ENCODE results near the gene DTX3.

DTX3 gene

GRCh38 chr12:57574795-57575194, 29.8 kb upstream of the DTX3 start:
- DNase-seq, result no peak
- H4K20me1 ChIP-seq (ENCODE audit: insufficient read depth, low read length), result no peaks in the 10 kb centered on the region
- H3K79me2 ChIP-seq (ENCODE audit: insufficient read depth, low read length), result no peaks in the 10 kb centered on the region
- H3K9ac ChIP-seq (ENCODE audit: low read depth, low read length), result no peak overlapping the region
- no peak for ATAC-seq (ENCODE audit: insufficient read depth, low read depth)
- H3K27ac ChIP-seq (ENCODE audit: low read length), result no peak overlapping the region
- peaks cover 20% of the 10 kb centered on the region for H3K27me3 ChIP-seq (ENCODE audit: insufficient read depth, low read length, poor library complexity)
- TF ChIP-seq EZH2 (IDR thresholded peaks at IDR 0.05; ENCODE audit: borderline replicate concordance, low read depth, low read length, severe bottlenecking), result no peak
- TF ChIP-seq CTCF (IDR thresholded peaks at IDR 0.05; ENCODE audit: borderline replicate concordance, extremely low read depth, low read length, poor library complexity, severe bottlenecking), result no peak
- no peak overlapping the region for H3K4me3 ChIP-seq (ENCODE audit: low read depth in 1 of 2, low read length in 2 of 2)
- H2AFZ ChIP-seq (ENCODE audit: low read depth, low read length), result no peak overlapping the region
- no peaks in the 10 kb centered on the region for H3K4me1 ChIP-seq (ENCODE audit: insufficient read depth, low read length)
- no peaks in the 10 kb centered on the region for H3K36me3 ChIP-seq (ENCODE audit: insufficient read depth, low read length)
- no peaks in the 10 kb centered on the region for H3K9me3 ChIP-seq (ENCODE audit: insufficient read depth, low read length, severe bottlenecking)
- H3K4me2 ChIP-seq (ENCODE audit: insufficient read depth, low read length), result no peak overlapping the region

GRCh38 chr12:57575771-57576612, 28.6 kb upstream of the DTX3 start:
- DNase-seq, result no peak
- H4K20me1 ChIP-seq (ENCODE audit: insufficient read depth, low read length), result no peaks in the 10 kb centered on the region
- no peaks in the 10 kb centered on the region for H3K79me2 ChIP-seq (ENCODE audit: insufficient read depth, low read length)
- no peaks in the 10 kb centered on the region for H3K9me3 ChIP-seq (ENCODE audit: insufficient read depth, low read length, severe bottlenecking)
- no peak overlapping the region for H3K4me3 ChIP-seq (ENCODE audit: low read depth in 1 of 2, low read length in 2 of 2)
- no peak overlapping the region for H3K9ac ChIP-seq (ENCODE audit: low read depth, low read length)
- ATAC-seq (ENCODE audit: insufficient read depth, low read depth), result no peak
- H2AFZ ChIP-seq (ENCODE audit: low read depth, low read length), result no peak overlapping the region
- peaks cover 20% of the 10 kb centered on the region for H3K27me3 ChIP-seq (ENCODE audit: insufficient read depth, low read length, poor library complexity)
- no peaks in the 10 kb centered on the region for H3K36me3 ChIP-seq (ENCODE audit: insufficient read depth, low read length)
- H3K27ac ChIP-seq (ENCODE audit: low read length), result no peak overlapping the region
- TF ChIP-seq CTCF (IDR thresholded peaks at IDR 0.05; ENCODE audit: borderline replicate concordance, extremely low read depth, low read length, poor library complexity, severe bottlenecking), result no peak
- TF ChIP-seq EZH2 (IDR thresholded peaks at IDR 0.05; ENCODE audit: borderline replicate concordance, low read depth, low read length, severe bottlenecking), result no peak
- no peaks in the 10 kb centered on the region for H3K4me1 ChIP-seq (ENCODE audit: insufficient read depth, low read length)
- no peak overlapping the region for H3K4me2 ChIP-seq (ENCODE audit: insufficient read depth, low read length)

- H3K27ac ChIP-seq (ENCODE audit: low read length), result no peak overlapping the region
- no peak for TF ChIP-seq EZH2 (IDR thresholded peaks at IDR 0.05; ENCODE audit: borderline replicate concordance, low read depth, low read length, severe bottlenecking)
- TF ChIP-seq CTCF (IDR thresholded peaks at IDR 0.05; ENCODE audit: borderline replicate concordance, extremely low read depth, low read length, poor library complexity, severe bottlenecking), result no peak
- H3K4me3 ChIP-seq (ENCODE audit: low read depth in 1 of 2, low read length in 2 of 2), result no peak overlapping the region
- DNase-seq, result no peak
- H3K79me2 ChIP-seq (ENCODE audit: insufficient read depth, low read length), result no peaks in the 10 kb centered on the region
- no peaks in the 10 kb centered on the region for H3K9me3 ChIP-seq (ENCODE audit: insufficient read depth, low read length, severe bottlenecking)
- no peak overlapping the region for H3K4me2 ChIP-seq (ENCODE audit: insufficient read depth, low read length)
- no peaks in the 10 kb centered on the region for H3K4me1 ChIP-seq (ENCODE audit: insufficient read depth, low read length)
- H3K9ac ChIP-seq (ENCODE audit: low read depth, low read length), result no peak overlapping the region
- no peaks in the 10 kb centered on the region for H4K20me1 ChIP-seq (ENCODE audit: insufficient read depth, low read length)
- ATAC-seq (ENCODE audit: insufficient read depth, low read depth), result no peak
- no peaks in the 10 kb centered on the region for H3K36me3 ChIP-seq (ENCODE audit: insufficient read depth, low read length)
- peaks cover 24% of the 10 kb centered on the region for H3K27me3 ChIP-seq (ENCODE audit: insufficient read depth, low read length, poor library complexity)
- no peak overlapping the region for H2AFZ ChIP-seq (ENCODE audit: low read depth, low read length)
Measured at GRCh38 chr12:57576613-57577160, 27.9 kb upstream of the DTX3 start.
